NCI-H1694 (cell line): ENCODE measurements around the gene NAT16.
A peak's percentile ranks its signal among the peaks of the same experiment; 100 is the strongest.
"Not testable (repeated sequence)": the region's sequence is repeated elsewhere in the genome, so short reads cannot be mapped to it uniquely, and the experiment has no call there.

Experiments
- DNase-seq: peaks from one replicate; lab custom pipeline; 2025; lab: John Stamatoyannopoulos, UW

Gene NAT16

GRCh38 chr7:101201695-101202602 is 21.9 kb upstream of the NAT16 start:
- no peak for DNase-seq

GRCh38 chr7:101200862-101201599 is 20.9 kb upstream of the NAT16 start, which contains the start of gene MOGAT3:
Gene MOGAT3 (minus strand): TSS chr7:101201036. CDS start chr7:101200854, 182 bp downstream.
- no peak for DNase-seq

DNA sequence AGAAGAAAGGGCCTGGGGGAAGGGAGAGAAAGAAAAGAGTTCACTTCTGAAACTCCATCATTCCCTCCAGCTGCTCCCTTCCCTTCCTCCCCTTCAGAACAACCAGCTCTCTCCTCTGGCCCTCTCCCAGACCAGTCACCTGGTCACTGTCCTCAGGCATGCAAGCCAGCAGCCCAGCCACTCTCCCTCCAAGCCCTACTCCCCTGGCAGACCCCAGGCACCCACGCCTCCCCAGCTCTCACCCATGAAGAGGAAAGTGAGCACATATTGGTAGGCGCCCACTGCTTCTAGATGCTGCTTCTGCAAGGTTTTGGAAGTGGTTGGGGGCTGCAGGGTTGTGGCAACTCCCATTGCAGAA is 20.4 kb upstream of the NAT16 start:
- no peak for DNase-seq

DNA sequence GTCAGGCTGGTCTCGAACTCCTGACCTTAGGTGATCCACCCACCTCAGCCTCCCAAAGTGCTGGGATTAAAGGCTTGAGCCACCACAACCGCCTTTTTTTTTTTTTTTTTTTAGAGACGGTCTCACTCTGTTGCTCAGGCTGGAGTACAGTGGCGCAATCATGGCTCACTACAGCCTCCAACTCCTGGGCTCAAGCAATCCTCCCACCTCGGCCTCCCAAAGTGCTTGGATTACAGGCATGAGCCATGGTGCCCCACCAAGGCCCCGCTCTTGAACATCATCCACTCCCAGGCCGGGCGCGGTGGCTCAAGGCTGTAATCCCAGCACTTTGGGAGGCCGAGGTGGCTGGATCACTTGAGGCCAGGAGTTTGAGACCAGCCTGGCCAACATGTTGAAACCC is 19.4 kb upstream of the NAT16 start:
- not testable (repeated sequence) for DNase-seq

DNA sequence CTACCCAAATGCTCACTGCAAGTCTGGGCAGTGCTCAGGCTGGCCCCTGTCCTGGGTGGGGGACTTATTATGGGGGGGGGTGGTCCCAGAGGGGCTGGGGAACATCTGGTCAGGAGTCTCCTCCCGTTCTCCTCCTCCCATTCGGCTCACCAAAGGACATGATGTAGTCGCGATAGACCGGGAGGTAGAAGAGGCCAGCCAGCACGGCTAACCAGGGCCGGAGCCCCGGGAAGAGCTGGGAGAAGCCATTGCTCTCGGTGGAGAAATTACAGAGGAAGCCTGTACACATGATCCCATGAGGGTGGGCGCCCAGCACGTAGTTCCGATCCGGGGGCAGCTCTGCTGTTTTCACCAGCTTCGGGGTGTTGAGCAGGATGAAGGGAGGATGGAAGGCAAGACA is 18.4 kb upstream of the NAT16 start:
- no peak for DNase-seq

DNA sequence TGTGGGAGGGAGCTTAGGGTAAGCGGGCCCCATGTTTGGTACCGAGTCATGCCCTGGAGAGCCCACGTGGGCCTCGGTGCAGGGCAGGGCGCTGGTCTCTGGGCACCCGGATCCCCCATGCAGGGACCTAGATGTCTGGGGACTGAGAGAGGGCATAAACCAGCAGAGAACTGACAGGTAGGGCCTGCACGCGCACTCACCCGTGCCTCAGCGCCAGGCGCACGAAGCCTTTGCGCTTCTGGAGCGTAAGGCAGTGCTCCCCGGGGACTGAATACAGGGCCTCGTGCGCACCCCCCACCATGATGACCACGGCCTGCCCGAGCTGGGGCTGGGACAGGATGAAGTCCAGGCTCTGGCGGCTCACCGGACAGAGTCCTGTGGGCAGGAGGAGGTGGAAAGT is 17.9 kb upstream of the NAT16 start:
- DNase-seq: no peak

DNA sequence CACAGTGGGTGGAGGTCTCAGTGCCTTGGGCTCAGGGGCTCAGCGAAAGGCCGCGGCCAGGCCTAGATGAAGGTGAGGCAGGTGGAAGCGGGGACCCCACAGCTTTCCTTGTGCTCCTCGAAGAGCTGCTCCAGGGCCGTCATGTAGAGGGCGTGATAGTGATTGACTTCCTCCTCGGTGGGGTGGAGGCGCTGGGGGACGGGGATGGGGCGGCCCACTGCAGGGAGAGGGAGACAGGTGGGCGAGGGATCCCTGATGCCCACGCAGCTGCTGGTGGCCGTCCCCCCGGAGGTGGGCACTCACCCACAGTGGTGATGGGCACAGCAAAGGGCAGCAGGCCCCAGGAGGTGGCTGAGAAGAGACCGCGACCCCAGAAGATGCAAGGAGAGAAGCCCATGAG is 15.8 kb upstream of the NAT16 start:
- no peak for DNase-seq

GRCh38 chr7:101189109-101189508 is 9.0 kb upstream of the NAT16 start:
- no peak for DNase-seq

DNA sequence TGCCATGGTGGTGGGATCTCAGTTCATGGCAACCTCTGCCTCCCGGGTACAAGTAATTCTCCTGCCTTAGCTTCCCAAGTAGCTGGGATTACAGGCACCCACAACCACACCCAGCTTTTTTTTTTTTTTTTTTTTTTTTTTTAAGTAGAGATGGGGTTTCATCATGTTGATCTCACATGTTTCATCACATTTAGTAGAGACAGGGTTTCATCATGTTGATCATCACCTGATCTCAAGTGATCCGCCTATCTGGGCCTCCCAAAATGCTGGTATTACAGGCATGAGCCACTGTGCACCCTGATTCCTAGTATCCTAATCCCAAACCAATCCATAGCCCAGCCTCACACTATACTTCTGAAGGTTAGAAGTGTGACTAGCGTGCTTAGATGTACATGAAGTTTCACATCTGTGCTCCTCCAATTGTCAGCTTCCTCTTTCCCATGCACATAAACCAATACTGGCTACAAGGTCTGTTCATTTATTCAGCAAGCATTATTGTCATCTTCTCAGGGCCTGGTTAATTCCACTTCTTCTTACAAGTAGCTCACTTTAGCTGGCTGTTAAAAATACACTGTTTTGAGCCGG is 6.8 kb upstream of the NAT16 start:
- no peak for DNase-seq

- no peak for DNase-seq
Measured at GRCh38 chr7:101186194-101186593, 6.1 kb upstream of the NAT16 start.

- no peak for DNase-seq
Measured at GRCh38 chr7:101185258-101185839, 5.3 kb upstream of the NAT16 start.

- DNase-seq: no peak
Measured at GRCh38 chr7:101179713-101180112, 380 bp downstream of the NAT16 start.

DNA sequence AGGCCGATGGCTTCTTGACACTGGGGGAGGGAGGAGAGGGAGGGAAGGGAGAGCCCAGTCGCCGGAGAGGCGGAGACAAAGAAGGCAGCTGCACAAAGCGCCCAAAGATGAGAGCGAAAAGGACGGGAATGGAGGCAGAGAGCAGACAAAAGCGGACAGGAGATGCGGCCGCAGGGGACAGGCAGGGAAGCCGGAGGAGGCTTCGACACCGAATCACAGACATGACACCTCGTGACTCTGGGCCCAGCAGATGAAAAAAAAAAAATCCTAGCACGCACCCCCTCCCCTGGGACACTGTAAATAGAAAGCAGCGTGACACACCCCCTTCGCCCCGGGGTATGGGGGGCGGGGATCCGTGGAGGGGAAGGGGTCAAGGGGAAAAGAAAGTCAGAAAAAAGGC is 976 bp downstream of the NAT16 start:
- no peak for DNase-seq

DNA sequence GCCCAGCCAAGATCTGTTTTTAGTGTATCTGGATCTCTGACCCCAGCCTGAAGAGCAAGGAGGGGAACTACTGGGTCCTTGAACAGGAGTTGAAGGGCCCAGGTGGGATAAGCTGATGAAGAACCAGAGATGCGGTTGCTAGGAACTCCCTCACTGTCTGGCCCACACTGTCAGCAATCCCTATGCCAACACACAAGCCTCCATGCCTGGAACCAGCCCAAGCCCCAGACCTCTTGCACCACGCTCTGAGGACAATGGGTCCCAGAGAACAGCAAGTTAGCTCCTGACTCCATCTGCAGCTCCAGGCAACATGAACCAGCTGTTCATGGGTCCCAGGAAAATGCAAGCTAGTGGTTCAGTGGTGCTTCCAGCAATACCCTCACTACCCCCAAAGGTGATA is 2.4 kb downstream of the NAT16 start:
- DNase-seq: no peak

GRCh38 chr7:101175664-101176063 is 4.4 kb downstream of the NAT16 start:
- DNase-seq: no peak

DNA sequence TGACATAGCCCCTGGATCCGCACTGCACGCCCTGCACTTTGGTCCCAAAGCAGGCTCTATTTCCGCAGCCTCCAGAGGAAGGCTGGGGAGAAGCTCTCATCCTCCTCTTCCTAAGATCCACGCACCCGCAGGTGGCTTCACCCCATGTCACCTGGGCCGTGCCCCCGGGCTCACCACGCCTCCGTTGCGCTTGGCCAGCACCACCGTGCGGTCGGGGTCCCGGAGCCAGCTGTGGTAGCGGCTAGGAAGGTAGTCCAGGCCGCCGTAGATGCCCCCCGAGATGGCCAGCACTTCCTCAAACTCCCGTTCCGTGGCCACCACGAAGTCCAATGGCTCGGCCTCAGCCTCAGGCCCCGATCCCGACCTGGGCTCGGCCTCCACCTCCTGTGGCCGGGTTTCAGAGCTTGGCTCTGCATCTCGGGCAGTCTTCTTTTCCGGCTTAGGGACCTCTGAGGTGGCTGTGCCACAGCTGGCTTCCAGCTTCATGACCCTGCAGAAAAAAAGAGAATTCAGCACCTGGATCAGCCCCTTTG is 5.7 kb downstream of the NAT16 start:
- DNase-seq: no peak

DNA sequence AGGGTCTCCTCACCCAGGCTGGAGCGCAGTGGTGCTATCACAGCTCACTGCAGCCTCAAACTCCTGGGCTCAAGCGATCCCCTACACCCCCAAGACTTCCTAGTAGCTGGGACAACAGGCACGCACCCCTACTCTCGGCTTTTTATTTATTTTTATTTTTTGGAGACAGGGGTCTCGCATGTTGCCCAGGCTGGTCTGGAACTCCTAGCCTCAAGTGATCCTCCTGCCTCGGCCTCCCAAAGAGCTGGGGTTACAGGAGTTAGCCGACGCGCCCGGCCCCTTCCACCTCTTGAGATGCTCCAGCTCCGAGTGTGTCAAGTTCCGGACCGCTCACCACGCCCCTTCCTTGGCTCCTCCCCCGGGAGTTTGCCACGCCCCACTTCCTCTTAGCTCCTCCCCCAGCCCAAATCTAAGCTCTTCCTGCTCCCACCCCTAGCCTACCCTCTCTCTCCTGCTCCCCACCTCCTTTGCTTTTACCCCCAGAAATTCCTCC is 6.3 kb downstream of the NAT16 start:
- no peak for DNase-seq

- DNase-seq: peak; percentile 43
Measured at GRCh38 chr7:101172854-101173751, 7.0 kb downstream of the NAT16 start.

DNA sequence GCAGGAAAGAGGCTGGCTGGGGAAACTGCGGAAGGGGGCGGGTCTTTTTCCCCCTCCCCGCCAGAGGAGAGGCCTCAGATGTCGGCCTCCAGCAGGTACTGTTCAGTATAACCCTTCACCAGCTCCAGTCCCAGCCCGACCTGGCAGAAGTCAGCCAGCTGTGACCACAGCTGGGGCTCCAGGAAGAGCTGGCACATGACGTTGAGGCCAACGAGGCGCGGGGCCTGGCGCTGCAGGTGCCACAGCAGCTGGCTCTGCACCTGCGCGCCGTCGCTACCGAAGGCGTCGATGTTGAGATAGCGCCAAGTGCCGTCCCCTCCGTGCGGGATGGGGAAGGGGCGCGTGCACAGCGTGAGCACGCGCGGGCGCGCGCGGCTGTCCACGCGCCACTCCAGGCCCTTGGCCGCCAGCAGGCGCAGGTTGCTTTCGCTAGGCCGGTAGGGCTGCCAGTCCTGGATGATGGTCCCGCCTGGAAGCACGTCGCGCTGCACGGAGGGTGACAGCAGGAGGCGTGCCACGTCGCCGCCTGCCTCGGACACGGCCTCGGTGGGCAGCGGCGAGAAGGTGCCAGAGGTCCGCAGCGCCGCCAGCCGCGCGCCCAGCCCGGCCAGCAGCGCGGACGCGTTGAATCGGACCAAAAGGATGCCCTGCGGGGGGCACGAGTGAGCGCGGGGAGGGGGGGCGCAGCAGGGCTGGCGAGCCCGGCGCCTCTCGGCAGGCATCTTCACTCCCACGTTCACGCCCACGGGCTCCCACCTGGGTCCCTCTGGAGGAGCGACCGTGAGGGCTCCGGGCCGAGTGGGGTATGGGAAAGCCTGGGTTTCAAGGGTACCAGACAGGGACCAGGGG is 7.9 kb downstream of the NAT16 start:
- no peak for DNase-seq

GRCh38 chr7:101171442-101171837 is 8.7 kb downstream of the NAT16 start:
- no peak for DNase-seq
